ENCODE results near the gene GTF2IRD1. TPM values are rescaled to one million over a fixed set of nuclear protein-coding genes. Genes with fewer than 3 reads are reported as not detected.

The GTF2IRD1 gene
- total and polyA plus RNA-seq, 2 of the 13 experiments (the other 11 are each of a cell fraction or from before 2014, with no cell fraction given): 16.5 to 26.7 TPM

GRCh38 chr7:74560086-74560719 is 106.5 kb downstream of the GTF2IRD1 start:
- ChIA-PET CTCF (ENCODE audit: low intra/inter-chr PET ratio, low total read pairs) (no interaction called here), POLR2A (no interaction called here)
- H3K4me1 ChIP-seq (ENCODE audit: insufficient read depth, low read length): no peaks in the 10 kb centered on the region
- TF ChIP-seq SKI (IDR thresholded peaks at IDR 0.05; ENCODE audit: partially characterized antibody) (no peak), ZNF382 (CRISPR knock-in tag; IDR thresholded peaks at IDR 0.05; ENCODE audit: borderline replicate concordance) (no peak), ZNF737 (CRISPR knock-in tag; IDR thresholded peaks at IDR 0.05; ENCODE audit: borderline replicate concordance) (no peak), ETV6 (CRISPR knock-in tag; conservative IDR thresholded peaks at IDR 0.05) (no peak), ETV5 (CRISPR knock-in tag; IDR thresholded peaks at IDR 0.05; ENCODE audit: borderline replicate concordance) (no peak), MTA1 (CRISPR knock-in tag; IDR thresholded peaks at IDR 0.05; ENCODE audit: borderline replicate concordance) (no peak), CC2D1A (CRISPR knock-in tag; IDR thresholded peaks at IDR 0.05) (no peak)
- 97% methylated on average over 5 of the region's 5 CpGs for WGBS (ENCODE audit: low lambda C conversion rate)
- H4K20me1 ChIP-seq (ENCODE audit: insufficient read depth, low read length): no peaks in the 10 kb centered on the region
- H3K4me3 ChIP-seq (replicated peaks in 1 of 3; ENCODE audit: insufficient read depth in 1 of 3, low read depth in 2 of 3, low read length in 3 of 3): no peak overlapping the region
- H3K36me3 ChIP-seq (replicated peaks in 1 of 2; ENCODE audit: control insufficient read depth in 1 of 2, insufficient read depth in 2 of 2, low read length in 2 of 2): peaks cover 9 to 24% of the 10 kb centered on the region in 2 experiments; a peak in 4 of 5 replicates
- in situ Hi-C loops (cut with HindIII; ENCODE audit: extremely low pct_ligation_motif_present, low pct_unique_long_range_greater_than_20kb): loop anchor here (25.0 kb wide), 1 partner anchor 348 kb away; the partner anchor contains the start of gene LAT2
- no peak overlapping the region for H3K27ac ChIP-seq (ENCODE audit: extremely low read length, insufficient read depth, low read length)
- FAIRE-seq (no peak), ATAC-seq (no peak), DNase-seq (ENCODE audit: low spot score) (no peak)
- H3K79me2 ChIP-seq (ENCODE audit: insufficient read depth, low read length): no peaks in the 10 kb centered on the region
- intact Hi-C loops (cut with micrococcal nuclease; ENCODE audit: unreplicated experiment): no loop called here
- H3K27me3 ChIP-seq (ENCODE audit: control insufficient read depth in 1 of 2, insufficient read depth in 2 of 2, low read length in 2 of 2): no peaks in the 10 kb centered on the region
- H2AFZ ChIP-seq (ENCODE audit: low read length): no peak overlapping the region
- H3K9me3 ChIP-seq (ENCODE audit: low read length): no peaks in the 10 kb centered on the region
- H3K4me2 ChIP-seq (ENCODE audit: low read depth, low read length): no peak overlapping the region
- no peak overlapping the region for H3K9ac ChIP-seq (ENCODE audit: insufficient read depth, low read depth, low read length)
- no TSS peak for BruUV-seq (replicated peaks)

GRCh38 chr7:74561898-74562613 is 108.3 kb downstream of the GTF2IRD1 start:
- 100% methylated on average over 9 of the region's 12 CpGs for WGBS (ENCODE audit: low lambda C conversion rate)
- no peaks in the 10 kb centered on the region for H4K20me1 ChIP-seq (ENCODE audit: insufficient read depth, low read length)
- H3K9ac ChIP-seq (ENCODE audit: insufficient read depth, low read depth, low read length): no peak overlapping the region
- POLR2A ChIA-PET: no interaction called here
- no peak for FAIRE-seq
- BruUV-seq (replicated peaks): TSS peak; percentile 43
- H3K79me2 ChIP-seq (ENCODE audit: insufficient read depth, low read length): no peaks in the 10 kb centered on the region
- in situ Hi-C loops (cut with HindIII; ENCODE audit: extremely low pct_ligation_motif_present, low pct_unique_long_range_greater_than_20kb): loop anchor here (25.0 kb wide), 1 partner anchor 350 kb away; the partner anchor contains the start of gene LAT2
- ATAC-seq: no peak
- no peak for DNase-seq (ENCODE audit: low spot score)
- peaks cover 3% of the 10 kb centered on the region for H3K4me1 ChIP-seq (ENCODE audit: insufficient read depth, low read length)
- CTCF ChIA-PET (ENCODE audit: low intra/inter-chr PET ratio, low total read pairs): no interaction called here
- H3K4me3 ChIP-seq (replicated peaks in 1 of 3; ENCODE audit: insufficient read depth in 1 of 3, low read depth in 2 of 3, low read length in 3 of 3): no peak overlapping the region
- no peaks in the 10 kb centered on the region for H3K9me3 ChIP-seq (ENCODE audit: low read length)
- no peaks in the 10 kb centered on the region for H3K27me3 ChIP-seq (ENCODE audit: control insufficient read depth in 1 of 2, insufficient read depth in 2 of 2, low read length in 2 of 2)
- no peak overlapping the region for H2AFZ ChIP-seq (ENCODE audit: low read length)
- no peak overlapping the region for H3K27ac ChIP-seq (ENCODE audit: extremely low read length, insufficient read depth, low read length)
- intact Hi-C loops (cut with micrococcal nuclease; ENCODE audit: unreplicated experiment): no loop called here
- no peak overlapping the region for H3K4me2 ChIP-seq (ENCODE audit: low read depth, low read length)
- H3K36me3 ChIP-seq (replicated peaks in 1 of 2; ENCODE audit: control insufficient read depth in 1 of 2, insufficient read depth in 2 of 2, low read length in 2 of 2): peaks cover 7 to 22% of the 10 kb centered on the region in 2 experiments; a peak in 3 of 5 replicates
- TF ChIP-seq RNF2 (conservative IDR thresholded peaks at IDR 0.05; ENCODE audit: low read depth): no peak
- TF ChIP-seq SRY (CRISPR knock-in tag; IDR thresholded peaks at IDR 0.05): no peak
- no peak for TF ChIP-seq TGIF2 (CRISPR knock-in tag; IDR thresholded peaks at IDR 0.05)
- TF ChIP-seq USF2 (IDR thresholded peaks at IDR 0.05; ENCODE audit: low read depth, low read length): no peak
- TF ChIP-seq USF2 (CRISPR knock-in tag; IDR thresholded peaks at IDR 0.05; ENCODE audit: borderline replicate concordance): no peak
- no peak for TF ChIP-seq UBTF (CRISPR knock-in tag; IDR thresholded peaks at IDR 0.05)
- TF ChIP-seq ZNF550 (CRISPR knock-in tag; IDR thresholded peaks at IDR 0.05; ENCODE audit: borderline replicate concordance): no peak
